HEK293T (cell line): Measurements from ENCODE around the gene NPAS3.

Experiments used
- CTCF ChIA-PET: fragments of 350-600 bp; formaldehyde crosslinking; extraction: SDS; loops from one replicate; lab custom pipeline; 2021; ENCODE audit warnings: antibody characterized with exemption, inconsistent platforms; lab: Yijun Ruan, JAX
- POLR2A ChIA-PET: fragments of 350-600 bp; formaldehyde crosslinking; extraction: SDS; loops from one replicate; lab custom pipeline; 2020; ENCODE audit warnings: antibody characterized with exemption, inconsistent platforms; lab: Yijun Ruan, JAX
- DNase-seq: peaks from one replicate; pipeline ENCODE4 v3.0.0; 2012; ENCODE audit warnings: mixed read lengths; ENCODE audit errors: extremely low spot score
- ARNT ChIP-seq: fragments of 450-650 bp; IDR thresholded peaks from 2 replicates; pipeline ENCODE4 v1.6.1; 2017; ENCODE audit warnings: mild to moderate bottlenecking
- BHLHE40 ChIP-seq: fragments of 450-650 bp; IDR thresholded peaks from 2 replicates; pipeline ENCODE4 v1.6.1; 2016; ENCODE audit warnings: mild to moderate bottlenecking, moderate library complexity, borderline replicate concordance
- CTBP1 ChIP-seq: fragments of 450-650 bp; IDR thresholded peaks from 2 replicates; pipeline ENCODE4 v1.6.1; 2016; ENCODE audit warnings: borderline replicate concordance
- ELF4 ChIP-seq: fragments of 450-650 bp; IDR thresholded peaks from 2 replicates; pipeline ENCODE4 v1.6.1; 2017; ENCODE audit warnings: antibody characterized with exemption
- FOXA1 ChIP-seq: fragments of 450-650 bp; IDR thresholded peaks from 2 replicates; pipeline ENCODE4 v1.6.1; 2016; ENCODE audit warnings: mild to moderate bottlenecking
- FOXK2 ChIP-seq: fragments of 450-650 bp; IDR thresholded peaks from 2 replicates; pipeline ENCODE4 v1.6.1; 2016; ENCODE audit warnings: mild to moderate bottlenecking
- FOXM1 ChIP-seq: fragments of 450-650 bp; IDR thresholded peaks from 2 replicates; pipeline ENCODE4 v1.6.1; 2017; ENCODE audit warnings: mild to moderate bottlenecking, borderline replicate concordance
- HDGF ChIP-seq: fragments of 450-650 bp; IDR thresholded peaks from 2 replicates; pipeline ENCODE4 v1.6.1; 2017; ENCODE audit warnings: antibody characterized with exemption, borderline replicate concordance
- L3MBTL2 ChIP-seq: fragments of 450-650 bp; conservative IDR thresholded peaks from 2 replicates; pipeline ENCODE4 v1.6.1; 2016; ENCODE audit warnings: mild to moderate bottlenecking
- LEF1 ChIP-seq: fragments of 450-650 bp; IDR thresholded peaks from 2 replicates; pipeline ENCODE4 v1.6.1; 2017; ENCODE audit warnings: mild to moderate bottlenecking, borderline replicate concordance
- NFRKB ChIP-seq: fragments of 450-650 bp; IDR thresholded peaks from 2 replicates; pipeline ENCODE4 v1.6.1; 2016; ENCODE audit warnings: mild to moderate bottlenecking, moderate library complexity
- PKNOX1 ChIP-seq: fragments of 450-650 bp; IDR thresholded peaks from 2 replicates; pipeline ENCODE4 v1.6.1; 2016
- SP1 ChIP-seq: fragments of 450-650 bp; IDR thresholded peaks from 2 replicates; pipeline ENCODE4 v1.6.1; 2017
- SUZ12 ChIP-seq: fragments of 450-650 bp; IDR thresholded peaks from 2 replicates; pipeline ENCODE4 v1.6.1; 2016; ENCODE audit warnings: mild to moderate bottlenecking
- TARDBP ChIP-seq: fragments of 450-650 bp; IDR thresholded peaks from 2 replicates; pipeline ENCODE4 v1.6.1; 2016
- ZNF384 ChIP-seq: fragments of 450-650 bp; IDR thresholded peaks from 2 replicates; pipeline ENCODE4 v1.6.1; 2016

NPAS3 gene

GRCh38 chr14:33534632-33535031, 596.0 kb downstream of the NPAS3 start:
- TF ChIP-seq TARDBP (no peak), L3MBTL2 (no peak), CTBP1 (no peak), ARNT (no peak), ELF4 (no peak)
- CTCF ChIA-PET = no interaction called here
- POLR2A ChIA-PET = no interaction called here
- DNase-seq = no peak

DNA sequence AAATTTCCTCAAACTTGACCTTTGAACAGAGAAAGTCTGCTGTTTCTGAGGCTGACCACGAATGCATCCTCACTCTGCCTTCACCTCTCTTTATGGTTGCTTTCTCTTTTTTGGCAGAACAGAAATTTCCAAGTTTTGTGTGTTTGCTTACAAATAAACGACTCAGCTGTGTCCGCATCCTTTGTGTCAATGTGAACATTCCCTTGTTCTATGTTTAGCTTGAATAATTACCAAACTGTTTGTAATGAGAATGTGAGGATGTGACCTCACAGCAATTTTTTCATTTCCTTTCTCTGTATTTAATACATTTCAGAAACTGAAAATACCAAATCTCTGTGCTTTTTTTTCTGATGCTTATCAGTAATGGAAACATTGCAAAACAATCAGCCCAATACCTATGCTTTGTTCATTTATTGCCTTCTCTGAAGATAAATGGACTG, 601.3 kb downstream of the NPAS3 start:
- CTCF ChIA-PET = no interaction called here
- TF ChIP-seq LEF1 (no peak), FOXA1 (no peak), CTBP1 (no peak), HDGF (no peak), FOXK2 (no peak), SP1 (no peak), NFRKB (no peak), FOXM1 (no peak), L3MBTL2 (no peak), ZNF384 (no peak), PKNOX1 (no peak), TARDBP (no peak)
- POLR2A ChIA-PET = no interaction called here
- no peak for DNase-seq

DNA sequence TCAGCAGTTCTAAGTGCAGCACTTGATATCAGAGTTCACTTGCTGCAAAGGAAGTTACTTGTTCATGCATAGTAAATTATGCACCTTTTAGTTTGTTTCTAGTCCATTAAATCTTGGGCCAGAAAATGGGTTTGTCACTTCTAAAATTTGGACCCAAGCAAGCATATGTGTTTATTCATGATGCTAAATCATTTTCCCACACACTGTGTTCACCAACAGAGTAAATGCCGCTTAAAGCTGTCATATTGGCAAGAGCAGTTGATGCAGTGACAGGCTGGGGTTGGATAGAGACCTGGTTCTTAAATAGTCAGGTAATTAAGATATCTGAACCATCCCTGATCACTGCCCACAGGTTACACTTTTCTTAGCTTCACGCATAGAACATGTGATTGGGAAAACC, 602.5 kb downstream of the NPAS3 start:
- TF ChIP-seq LEF1 (no peak), PKNOX1 (no peak), L3MBTL2 (no peak), FOXA1 (no peak), HDGF (no peak), ARNT (no peak), ZNF384 (no peak), BHLHE40 (no peak), FOXK2 (no peak), ELF4 (no peak), TARDBP (no peak), FOXM1 (no peak), NFRKB (no peak), CTBP1 (no peak), SUZ12 (no peak), SP1 (no peak)
- DNase-seq = no peak
- POLR2A ChIA-PET = no interaction called here
- CTCF ChIA-PET = no interaction called here

GRCh38 chr14:33542338-33543287, 603.9 kb downstream of the NPAS3 start:
- ChIA-PET POLR2A (no interaction called here), CTCF (no interaction called here)
- DNase-seq = no peak
- TF ChIP-seq BHLHE40 (no peak), HDGF (no peak), FOXA1 (no peak), L3MBTL2 (no peak), NFRKB (no peak), ARNT (no peak), TARDBP (no peak), SUZ12 (no peak), PKNOX1 (no peak)

- TF ChIP-seq LEF1 (no peak), SP1 (no peak), BHLHE40 (no peak), FOXA1 (no peak), ARNT (no peak), PKNOX1 (no peak), CTBP1 (no peak), FOXM1 (no peak), L3MBTL2 (no peak), SUZ12 (no peak), NFRKB (no peak), ZNF384 (no peak), HDGF (no peak)
- ChIA-PET POLR2A (no interaction called here), CTCF (no interaction called here)
- no peak for DNase-seq
Observed at GRCh38 chr14:33545696-33546095, 607.0 kb downstream of the NPAS3 start.

- no peak for DNase-seq
- POLR2A ChIA-PET = no interaction called here
- no peak for TF ChIP-seq LEF1
- no peak for TF ChIP-seq ZNF384
- no peak for TF ChIP-seq TARDBP
- TF ChIP-seq CTBP1 = no peak
- TF ChIP-seq ELF4 = no peak
- TF ChIP-seq SUZ12 = no peak
- no peak for TF ChIP-seq FOXM1
- TF ChIP-seq NFRKB = no peak
- no peak for TF ChIP-seq L3MBTL2
- TF ChIP-seq PKNOX1 = no peak
- no peak for TF ChIP-seq FOXA1
- no peak for TF ChIP-seq FOXK2
- no peak for TF ChIP-seq SP1
- CTCF ChIA-PET = no interaction called here
Observed at GRCh38 chr14:33548606-33549005, 609.9 kb downstream of the NPAS3 start.
